Natural killer cell treated with Interleukin-12 subunit alpha and Interleukin-12 subunit beta and Interleukin-15 and Interleukin-18, amount 100 ng/mL, for 72 hours (primary cell): Measurements from ENCODE around the gene GGCT. TPM values are rescaled to one million over a fixed set of nuclear protein-coding genes. Genes with fewer than 3 reads are reported as not detected.
"Not testable (repeated sequence)": the region's sequence is repeated elsewhere in the genome, so short reads cannot be mapped to it uniquely, and the experiment has no call there.

Source experiments
- ATAC-seq, 2 donors: fragments of 150-1000 bp; cut with Tn5 transposase in 1 of 2; sonication (Bioruptor Pico), chemical (Tn5 transposase) in 1 of 2; 2 replicates each; pipeline ENCODE4 v1.10.0; 2021
- DNase-seq: peaks from one replicate; pipeline ENCODE4 v3.0.0; 2022; ENCODE audit warnings: low spot score
- H3K27ac Mint-ChIP-seq, 2 donors: 1 replicate in 1 of 2; 2 replicates in 1 of 2; pipeline ENCODE4 v1.8.0; 2022; ENCODE audit warnings: mixed read lengths in 2 of 2, mild to moderate bottlenecking in 1 of 2, moderate library complexity in 1 of 2
- H3K27me3 Mint-ChIP-seq, 2 donors: 1 replicate in 1 of 2; 2 replicates in 1 of 2; pipeline ENCODE4 v1.8.0; 2022; ENCODE audit warnings: mixed read lengths in 2 of 2
- H3K36me3 Mint-ChIP-seq: one replicate; pipeline ENCODE4 v1.8.0; 2022; ENCODE audit warnings: mixed read lengths
- H3K4me1 Mint-ChIP-seq, 2 donors: 1 replicate in 1 of 2; 2 replicates in 1 of 2; pipeline ENCODE4 v1.8.0; 2022; ENCODE audit warnings: low read depth in 2 of 2, mixed read lengths in 2 of 2, mild to moderate bottlenecking in 1 of 2
- H3K4me3 Mint-ChIP-seq: one replicate; pipeline ENCODE4 v1.8.0; 2022; ENCODE audit warnings: mixed read lengths
- H3K9me3 Mint-ChIP-seq: 2 replicates; pipeline ENCODE4 v1.8.0; 2022; ENCODE audit warnings: mixed read lengths
- total RNA-seq, 2 donors: library from RNA; stranded (reverse); gene quantifications; one replicate each; pipeline ENCODE4 v1.2.3, GENCODE V29; 2022

The GGCT gene
- total RNA-seq, 2 donors from 2014 or later = 37.9 to 61.7 TPM

- Mint-ChIP-seq H3K9me3 (no peaks in the 10 kb centered on the region), H3K4me3 (no peak overlapping the region), H3K36me3 (no peaks in the 10 kb centered on the region), H3K27me3 (no peaks in the 10 kb centered on the region), H3K27ac (no peak overlapping the region), H3K4me1 (peaks cover 3 to 9% of the 10 kb centered on the region in 2 donors)
- DNase-seq = no peak
- peak in 1 of 2 donors; percentile 66 for ATAC-seq
Measured at GRCh38 chr7:30510124-30511075, 5.8 kb upstream of the GGCT start.

- H3K9me3 Mint-ChIP-seq, H3K27me3 Mint-ChIP-seq, H3K27ac Mint-ChIP-seq, DNase-seq, H3K36me3 Mint-ChIP-seq, ATAC-seq, H3K4me3 Mint-ChIP-seq: not testable (repeated sequence)
- peaks cover 10 to 13% of the 10 kb centered on the region in 2 donors for H3K4me1 Mint-ChIP-seq
Measured at GRCh38 chr7:30509171-30509857, 4.7 kb upstream of the GGCT start.

GRCh38 chr7:30507346-30507900 is 2.8 kb upstream of the GGCT start:
- H3K4me3 Mint-ChIP-seq, ATAC-seq, H3K36me3 Mint-ChIP-seq, H3K27ac Mint-ChIP-seq, H3K9me3 Mint-ChIP-seq, DNase-seq, H3K27me3 Mint-ChIP-seq: not testable (repeated sequence)
- peaks cover 27 to 28% of the 10 kb centered on the region in 2 donors for H3K4me1 Mint-ChIP-seq

- Mint-ChIP-seq H3K27ac (peak overlapping the region; percentile 73 to 79), H3K36me3 (peaks cover 13% of the 10 kb centered on the region), H3K4me1 (peaks cover 32 to 34% of the 10 kb centered on the region in 2 donors), H3K9me3 (no peaks in the 10 kb centered on the region), H3K4me3 (peak overlapping the region; percentile 87), H3K27me3 (no peaks in the 10 kb centered on the region)
- peak in 1 of 2 donors; percentile 25 for ATAC-seq
- DNase-seq = no peak
Measured at GRCh38 chr7:30505174-30505697, 607 bp upstream of the GGCT start.

- ATAC-seq = no peak
- H3K36me3 Mint-ChIP-seq = peaks cover 16% of the 10 kb centered on the region
- no peaks in the 10 kb centered on the region for H3K9me3 Mint-ChIP-seq
- DNase-seq = no peak
- peaks cover 32% of the 10 kb centered on the region in 2 donors for H3K4me1 Mint-ChIP-seq
- H3K4me3 Mint-ChIP-seq = peak overlapping the region; percentile 87
- H3K27me3 Mint-ChIP-seq = no peaks in the 10 kb centered on the region
- H3K27ac Mint-ChIP-seq = peak overlapping the region; percentile 73 to 79
Measured at GRCh38 chr7:30503274-30504212, 1.1 kb downstream of the GGCT start.

GRCh38 chr7:30502470-30503251 is 2.0 kb downstream of the GGCT start:
- Mint-ChIP-seq H3K4me1 (peaks cover 32% of the 10 kb centered on the region in 2 donors), H3K27ac (no peak overlapping the region), H3K4me3 (peak overlapping the region; percentile 87), H3K9me3 (no peaks in the 10 kb centered on the region), H3K27me3 (no peaks in the 10 kb centered on the region), H3K36me3 (peaks cover 16% of the 10 kb centered on the region)
- DNase-seq = no peak
- ATAC-seq = no peak

- ATAC-seq = no peak
- Mint-ChIP-seq H3K4me3 (no peak overlapping the region), H3K9me3 (no peaks in the 10 kb centered on the region), H3K4me1 (peaks cover 32% of the 10 kb centered on the region in 2 donors), H3K27me3 (no peaks in the 10 kb centered on the region), H3K36me3 (peaks cover 26% of the 10 kb centered on the region), H3K27ac (no peak overlapping the region)
- no peak for DNase-seq
Measured at GRCh38 chr7:30501264-30501663, 3.4 kb downstream of the GGCT start.

- H3K27ac Mint-ChIP-seq = no peak overlapping the region
- peaks cover 5 to 8% of the 10 kb centered on the region in 2 donors for H3K27me3 Mint-ChIP-seq
- H3K9me3 Mint-ChIP-seq = peaks cover 3% of the 10 kb centered on the region
- ATAC-seq (no peak), DNase-seq (no peak)
- H3K36me3 Mint-ChIP-seq = peaks cover 29% of the 10 kb centered on the region
- H3K4me1 Mint-ChIP-seq = no peaks in the 10 kb centered on the region
- H3K4me3 Mint-ChIP-seq = no peak overlapping the region
Measured at GRCh38 chr7:30493228-30493627, 11.4 kb downstream of the GGCT start.

- H3K9me3 Mint-ChIP-seq = peaks cover 3% of the 10 kb centered on the region
- peaks cover 20% of the 10 kb centered on the region for H3K36me3 Mint-ChIP-seq
- peaks cover 7 to 16% of the 10 kb centered on the region in 2 donors for H3K27me3 Mint-ChIP-seq
- no peaks in the 10 kb centered on the region for H3K4me1 Mint-ChIP-seq
- H3K27ac Mint-ChIP-seq = no peak overlapping the region
- DNase-seq = no peak
- H3K4me3 Mint-ChIP-seq = no peak overlapping the region
- ATAC-seq = no peak
Measured at GRCh38 chr7:30491417-30491816, 13.2 kb downstream of the GGCT start.

GRCh38 chr7:30487371-30487770 is 17.3 kb downstream of the GGCT start:
- ATAC-seq (no peak), DNase-seq (no peak)
- no peaks in the 10 kb centered on the region for H3K4me1 Mint-ChIP-seq

GRCh38 chr7:30485667-30486066 is 19.0 kb downstream of the GGCT start:
- Mint-ChIP-seq H3K4me1 (no peaks in the 10 kb centered on the region), H3K9me3 (no peaks in the 10 kb centered on the region)

More at GRCh38 chr7:30487371-30487770, 17.3 kb downstream of the GGCT start:
- Mint-ChIP-seq H3K36me3 (peaks cover 11% of the 10 kb centered on the region), H3K9me3 (peaks cover 3% of the 10 kb centered on the region), H3K4me3 (no peak overlapping the region), H3K27ac (no peak overlapping the region), H3K27me3 (peaks cover 7 to 16% of the 10 kb centered on the region in 2 donors)

GRCh38 chr7:30481416-30481815 is 23.2 kb downstream of the GGCT start:
- H3K27ac Mint-ChIP-seq = not testable (repeated sequence)

More at GRCh38 chr7:30485667-30486066, 19.0 kb downstream of the GGCT start:
- Mint-ChIP-seq H3K36me3 (no peaks in the 10 kb centered on the region), H3K27ac (no peak overlapping the region), H3K4me3 (no peak overlapping the region), H3K27me3 (peaks cover 5 to 8% of the 10 kb centered on the region in 2 donors)
- ATAC-seq (no peak), DNase-seq (no peak)

More at GRCh38 chr7:30481416-30481815, 23.2 kb downstream of the GGCT start:
- H3K4me3 Mint-ChIP-seq, DNase-seq, ATAC-seq, H3K9me3 Mint-ChIP-seq, H3K36me3 Mint-ChIP-seq, H3K27me3 Mint-ChIP-seq: not testable (repeated sequence)
- H3K4me1 Mint-ChIP-seq = peaks cover 24 to 29% of the 10 kb centered on the region in 2 donors
